HEK293T (cell line): ENCODE results near the gene CLEC2A.

Experiments used
- ARNT ChIP-seq: fragments of 450-650 bp; IDR thresholded peaks from 2 replicates; pipeline ENCODE4 v1.6.1; 2017; ENCODE audit warnings: mild to moderate bottlenecking
- BHLHE40 ChIP-seq: fragments of 450-650 bp; IDR thresholded peaks from 2 replicates; pipeline ENCODE4 v1.6.1; 2016; ENCODE audit warnings: mild to moderate bottlenecking, moderate library complexity, borderline replicate concordance
- CTBP1 ChIP-seq: fragments of 450-650 bp; IDR thresholded peaks from 2 replicates; pipeline ENCODE4 v1.6.1; 2016; ENCODE audit warnings: borderline replicate concordance
- FOXM1 ChIP-seq: fragments of 450-650 bp; IDR thresholded peaks from 2 replicates; pipeline ENCODE4 v1.6.1; 2017; ENCODE audit warnings: mild to moderate bottlenecking, borderline replicate concordance
- L3MBTL2 ChIP-seq: fragments of 450-650 bp; conservative IDR thresholded peaks from 2 replicates; pipeline ENCODE4 v1.6.1; 2016; ENCODE audit warnings: mild to moderate bottlenecking
- LEF1 ChIP-seq: fragments of 450-650 bp; IDR thresholded peaks from 2 replicates; pipeline ENCODE4 v1.6.1; 2017; ENCODE audit warnings: mild to moderate bottlenecking, borderline replicate concordance
- NFRKB ChIP-seq: fragments of 450-650 bp; IDR thresholded peaks from 2 replicates; pipeline ENCODE4 v1.6.1; 2016; ENCODE audit warnings: mild to moderate bottlenecking, moderate library complexity
- SP1 ChIP-seq: fragments of 450-650 bp; IDR thresholded peaks from 2 replicates; pipeline ENCODE4 v1.6.1; 2017
- SUZ12 ChIP-seq: fragments of 450-650 bp; IDR thresholded peaks from 2 replicates; pipeline ENCODE4 v1.6.1; 2016; ENCODE audit warnings: mild to moderate bottlenecking
- ZNF384 ChIP-seq: fragments of 450-650 bp; IDR thresholded peaks from 2 replicates; pipeline ENCODE4 v1.6.1; 2016
- TF ChIP-seq, protein P1 (sequence below): fragments of 450-650 bp; IDR thresholded peaks from 2 replicates; pipeline ENCODE4 v1.6.1; 2016

DNA sequence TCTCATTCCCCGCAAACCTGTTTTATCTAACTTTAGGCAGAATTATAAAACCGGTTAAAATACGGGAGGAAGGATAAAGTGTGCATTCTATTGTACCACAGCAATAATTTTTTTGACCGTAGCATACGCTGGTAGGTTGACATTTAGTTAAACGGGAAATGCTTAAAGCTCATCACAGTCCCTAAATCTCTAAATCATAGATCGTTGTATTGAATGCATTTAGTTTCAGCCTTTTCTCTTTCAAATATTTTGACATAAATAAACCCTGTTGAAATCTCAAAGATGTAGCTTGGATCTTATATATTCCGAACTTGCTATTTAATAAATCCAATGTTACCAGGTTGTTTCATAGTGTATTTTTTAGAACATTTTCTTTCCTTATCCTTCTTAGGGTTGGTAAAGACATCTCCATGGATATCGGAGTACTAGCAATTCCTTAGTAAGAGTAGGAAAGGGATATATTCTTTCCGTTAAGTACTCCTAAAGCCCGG lies 63.8 kb downstream of the CLEC2A start:
- TF ChIP-seq FOXM1 (no peak), L3MBTL2 (no peak), SUZ12 (no peak), ARNT (no peak), SP1 (no peak), CTBP1 (no peak), BHLHE40 (no peak), NFRKB (no peak), ZNF384 (no peak), LEF1 (no peak)
- TF ChIP-seq, protein P1, sequence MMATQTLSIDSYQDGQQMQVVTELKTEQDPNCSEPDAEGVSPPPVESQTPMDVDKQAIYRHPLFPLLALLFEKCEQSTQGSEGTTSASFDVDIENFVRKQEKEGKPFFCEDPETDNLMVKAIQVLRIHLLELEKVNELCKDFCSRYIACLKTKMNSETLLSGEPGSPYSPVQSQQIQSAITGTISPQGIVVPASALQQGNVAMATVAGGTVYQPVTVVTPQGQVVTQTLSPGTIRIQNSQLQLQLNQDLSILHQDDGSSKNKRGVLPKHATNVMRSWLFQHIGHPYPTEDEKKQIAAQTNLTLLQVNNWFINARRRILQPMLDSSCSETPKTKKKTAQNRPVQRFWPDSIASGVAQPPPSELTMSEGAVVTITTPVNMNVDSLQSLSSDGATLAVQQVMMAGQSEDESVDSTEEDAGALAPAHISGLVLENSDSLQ, result no peak
